ENCODE results near the gene APOO. TPM values are rescaled to one million over a fixed set of nuclear protein-coding genes. Genes with fewer than 3 reads are reported as not detected.

The APOO gene
- total RNA-seq, 2 donors from 2014 or later: 27.1 to 63.3 TPM

DNA sequence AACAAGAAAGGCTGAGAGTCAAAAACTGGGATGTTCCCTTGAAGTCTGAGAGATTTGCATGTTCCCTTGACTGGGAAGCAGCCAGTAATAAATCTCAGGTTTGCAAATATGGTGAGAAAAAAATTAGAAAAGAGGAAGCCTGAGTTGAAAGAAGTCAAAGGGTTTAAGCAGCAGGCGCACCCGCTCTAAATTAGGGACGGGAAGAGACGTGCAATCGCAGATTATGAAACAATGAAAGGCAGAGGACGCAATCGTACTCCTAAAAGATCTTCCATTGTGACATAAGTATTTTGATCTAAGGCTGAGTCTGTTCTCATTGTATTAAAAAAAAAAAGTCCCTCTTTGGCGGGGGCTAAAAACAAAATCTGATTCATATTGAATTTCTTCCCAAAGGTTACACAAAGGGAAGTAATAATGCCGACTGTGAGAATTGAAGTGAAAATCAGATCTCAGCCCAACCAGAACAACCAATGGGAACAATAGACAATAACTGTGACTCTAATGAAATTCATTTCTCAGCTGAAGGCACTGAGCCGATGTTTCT, 96.6 kb downstream of the APOO start:
- Histone ChIP-seq H3K27me3 (no peaks in the 10 kb centered on the region), H3K36me3 (no peaks in the 10 kb centered on the region), H3K9me3 (peaks cover 0 to 7% of the 10 kb centered on the region in 2 donors), H3K4me1 (peaks cover 0 to 5% of the 10 kb centered on the region in 2 donors), H3K4me3 (no peak overlapping the region), H3K27ac (no peak overlapping the region)
- TF ChIP-seq, protein P1, sequence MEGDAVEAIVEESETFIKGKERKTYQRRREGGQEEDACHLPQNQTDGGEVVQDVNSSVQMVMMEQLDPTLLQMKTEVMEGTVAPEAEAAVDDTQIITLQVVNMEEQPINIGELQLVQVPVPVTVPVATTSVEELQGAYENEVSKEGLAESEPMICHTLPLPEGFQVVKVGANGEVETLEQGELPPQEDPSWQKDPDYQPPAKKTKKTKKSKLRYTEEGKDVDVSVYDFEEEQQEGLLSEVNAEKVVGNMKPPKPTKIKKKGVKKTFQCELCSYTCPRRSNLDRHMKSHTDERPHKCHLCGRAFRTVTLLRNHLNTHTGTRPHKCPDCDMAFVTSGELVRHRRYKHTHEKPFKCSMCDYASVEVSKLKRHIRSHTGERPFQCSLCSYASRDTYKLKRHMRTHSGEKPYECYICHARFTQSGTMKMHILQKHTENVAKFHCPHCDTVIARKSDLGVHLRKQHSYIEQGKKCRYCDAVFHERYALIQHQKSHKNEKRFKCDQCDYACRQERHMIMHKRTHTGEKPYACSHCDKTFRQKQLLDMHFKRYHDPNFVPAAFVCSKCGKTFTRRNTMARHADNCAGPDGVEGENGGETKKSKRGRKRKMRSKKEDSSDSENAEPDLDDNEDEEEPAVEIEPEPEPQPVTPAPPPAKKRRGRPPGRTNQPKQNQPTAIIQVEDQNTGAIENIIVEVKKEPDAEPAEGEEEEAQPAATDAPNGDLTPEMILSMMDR (IDR thresholded peaks at IDR 0.05): no peak
- no peak for DNase-seq (ENCODE audit: low spot score)

DNA sequence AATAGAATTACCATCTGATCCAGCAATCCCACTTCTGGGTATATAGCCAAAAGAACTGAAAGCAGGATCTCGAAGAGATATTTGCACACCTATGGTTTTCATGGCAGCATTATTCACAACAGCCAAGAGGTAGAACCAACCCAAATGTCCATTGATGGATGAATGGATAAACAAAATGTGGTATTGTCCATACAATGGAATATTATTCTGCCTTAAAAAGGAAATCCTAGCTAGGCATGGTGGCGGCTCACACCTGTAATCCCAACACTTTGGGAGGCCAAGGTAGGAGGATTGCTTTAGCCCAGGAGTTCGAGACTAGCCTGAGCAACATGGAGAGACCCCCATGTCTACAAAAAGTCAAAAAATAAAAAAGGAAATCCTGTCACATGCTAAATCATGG, 97.5 kb downstream of the APOO start:
- Histone ChIP-seq H3K27ac (no peak overlapping the region), H3K36me3 (no peaks in the 10 kb centered on the region), H3K4me3 (no peak overlapping the region), H3K4me1 (peaks cover 0 to 5% of the 10 kb centered on the region in 2 donors), H3K9me3 (peaks cover 0 to 7% of the 10 kb centered on the region in 2 donors), H3K27me3 (no peaks in the 10 kb centered on the region)
- DNase-seq (ENCODE audit: low spot score): no peak
- TF ChIP-seq, protein P1 (IDR thresholded peaks at IDR 0.05): no peak

DNA sequence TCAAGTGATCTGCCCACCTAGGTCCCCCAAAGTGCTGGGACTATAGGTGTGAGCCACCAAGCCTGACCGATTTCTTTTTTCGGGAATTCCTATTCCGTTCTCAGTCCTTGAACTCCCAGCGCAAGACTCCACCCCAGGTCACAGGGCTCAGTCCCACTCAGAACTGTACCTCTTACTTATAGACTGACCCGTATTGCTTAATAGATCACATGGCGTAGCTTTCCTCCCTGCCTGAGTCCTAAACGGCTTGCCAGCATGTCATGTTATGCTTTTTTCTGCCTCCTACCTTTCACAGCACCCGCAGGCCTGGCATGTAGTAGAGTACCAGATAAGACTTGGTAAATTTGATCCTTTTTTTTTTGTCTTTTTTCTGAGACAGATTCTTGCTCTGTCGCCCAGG, 102.3 kb downstream of the APOO start:
- TF ChIP-seq, protein P1 (IDR thresholded peaks at IDR 0.05): no peak
- no peak overlapping the region for H3K4me3 ChIP-seq
- H3K27ac ChIP-seq: no peak overlapping the region
- H3K9me3 ChIP-seq: no peaks in the 10 kb centered on the region
- DNase-seq (ENCODE audit: low spot score): no peak
- H3K4me1 ChIP-seq: peaks cover 0 to 5% of the 10 kb centered on the region in 2 donors
- no peaks in the 10 kb centered on the region for H3K27me3 ChIP-seq
- H3K36me3 ChIP-seq: no peaks in the 10 kb centered on the region

DNA sequence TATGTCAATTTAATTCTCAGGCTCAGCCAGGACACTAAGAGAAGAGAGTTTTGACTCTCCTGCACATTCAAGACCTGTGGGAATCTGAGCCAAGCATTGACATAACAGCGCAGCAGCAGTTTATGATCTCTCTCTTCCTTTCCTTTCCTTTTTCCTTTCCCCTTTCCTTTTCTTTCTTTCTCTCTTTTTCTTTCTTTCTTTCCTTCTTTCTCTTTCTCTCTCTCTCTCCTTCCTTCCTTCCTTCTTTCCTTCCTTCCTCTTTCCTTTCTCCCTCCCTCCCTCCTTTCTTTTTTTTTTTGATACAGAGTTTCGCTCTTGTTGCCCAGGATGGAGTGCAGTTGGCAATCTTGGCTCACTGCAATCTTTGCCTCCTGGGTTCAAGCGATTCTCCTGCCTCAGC, 103.2 kb downstream of the APOO start:
- H3K27me3 ChIP-seq: no peaks in the 10 kb centered on the region
- no peaks in the 10 kb centered on the region for H3K36me3 ChIP-seq
- H3K4me1 ChIP-seq: peaks cover 0 to 5% of the 10 kb centered on the region in 2 donors
- DNase-seq (ENCODE audit: low spot score): no peak
- peak overlapping the region; percentile 46 to 74 for H3K27ac ChIP-seq
- H3K9me3 ChIP-seq: no peaks in the 10 kb centered on the region
- H3K4me3 ChIP-seq: no peak overlapping the region
- TF ChIP-seq, protein P1 (IDR thresholded peaks at IDR 0.05): no peak

DNA sequence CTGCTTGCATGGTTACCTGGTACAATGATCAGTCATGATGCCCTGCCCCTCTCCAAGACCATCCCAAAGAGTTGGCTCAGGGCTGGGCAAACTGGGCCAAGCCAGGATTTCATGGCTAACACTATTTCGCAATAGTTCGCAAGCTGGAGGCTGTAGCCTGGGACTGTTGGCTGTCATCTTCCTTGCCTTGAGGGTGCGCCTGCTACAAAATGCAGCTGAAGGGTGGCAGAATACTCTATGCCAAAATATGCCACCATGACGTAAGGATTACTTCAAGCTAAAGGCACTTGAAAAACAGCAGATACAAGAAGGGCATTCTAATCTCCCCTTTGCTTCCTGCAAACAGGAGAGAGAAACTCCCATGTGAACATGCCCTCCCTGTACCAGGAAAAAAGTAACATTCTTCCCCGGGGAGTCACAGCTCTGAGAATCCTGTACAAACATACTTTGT, 103.8 kb downstream of the APOO start:
- DNase-seq (ENCODE audit: low spot score): no peak
- H3K27ac ChIP-seq: peak overlapping the region; percentile 46 to 74

More for the DNA sequence above, 103.8 kb downstream of the APOO start:
- H3K4me1 ChIP-seq: peaks cover 0 to 5% of the 10 kb centered on the region in 2 donors
- no peaks in the 10 kb centered on the region for H3K9me3 ChIP-seq
- H3K36me3 ChIP-seq: no peaks in the 10 kb centered on the region
- H3K4me3 ChIP-seq: no peak overlapping the region
- TF ChIP-seq, protein P1 (IDR thresholded peaks at IDR 0.05): no peak
- no peaks in the 10 kb centered on the region for H3K27me3 ChIP-seq
